ENCODE data around the gene CLEC5A.
"Not testable (repeated sequence)": the region's sequence is repeated elsewhere in the genome, so short reads cannot be mapped to it uniquely, and the experiment has no call there.

The CLEC5A gene

GRCh38 chr7:141946796-141947195, at the start of gene CLEC5A:
TSS of gene CLEC5A (minus strand) at chr7:141946974. CDS start at chr7:141946292, 682 bp downstream.
- FAIRE-seq (no peak), DNase-seq (ENCODE audit: insufficient read length, low spot score) (no peak)

- DNase-seq (ENCODE audit: insufficient read length, low spot score) = no peak
Measured at GRCh38 chr7:141993354-141993753, 46.6 kb upstream of the CLEC5A start.

GRCh38 chr7:141992688-141993087, 45.9 kb upstream of the CLEC5A start:
- FAIRE-seq = no peak
- no peak for DNase-seq (ENCODE audit: insufficient read length, low spot score)

More at GRCh38 chr7:141993354-141993753, 46.6 kb upstream of the CLEC5A start:
- no peak for FAIRE-seq

- FAIRE-seq (no peak), DNase-seq (ENCODE audit: insufficient read length, low spot score) (no peak)
Measured at GRCh38 chr7:141992156-141992555, 45.4 kb upstream of the CLEC5A start.

GRCh38 chr7:141991140-141991539, 44.4 kb upstream of the CLEC5A start:
- DNase-seq (ENCODE audit: insufficient read length, low spot score) (no peak), FAIRE-seq (no peak)

- DNase-seq (ENCODE audit: insufficient read length, low spot score) (no peak), FAIRE-seq (no peak)
Measured at GRCh38 chr7:141990011-141990725, 43.4 kb upstream of the CLEC5A start.

GRCh38 chr7:141987803-141988202, 41.0 kb upstream of the CLEC5A start:
- not testable (repeated sequence) for DNase-seq (ENCODE audit: insufficient read length, low spot score); FAIRE-seq

GRCh38 chr7:141986923-141987322, 40.1 kb upstream of the CLEC5A start:
- FAIRE-seq (no peak), DNase-seq (ENCODE audit: insufficient read length, low spot score) (no peak)

GRCh38 chr7:141985926-141986325, 39.2 kb upstream of the CLEC5A start:
- FAIRE-seq; DNase-seq (ENCODE audit: insufficient read length, low spot score): not testable (repeated sequence)

GRCh38 chr7:141979568-141979967, 32.8 kb upstream of the CLEC5A start:
- FAIRE-seq (no peak), DNase-seq (ENCODE audit: insufficient read length, low spot score) (no peak)

- no peak for DNase-seq (ENCODE audit: insufficient read length, low spot score)
- FAIRE-seq = no peak
Measured at GRCh38 chr7:141978351-141978750, 31.6 kb upstream of the CLEC5A start.

- DNase-seq (ENCODE audit: insufficient read length, low spot score) (no peak), FAIRE-seq (no peak)
Measured at GRCh38 chr7:141976524-141977245, 29.9 kb upstream of the CLEC5A start.

GRCh38 chr7:141975806-141976523, 29.2 kb upstream of the CLEC5A start:
- DNase-seq (ENCODE audit: insufficient read length, low spot score) = peak; percentile 59
- peak; percentile 58 for FAIRE-seq

- FAIRE-seq (no peak), DNase-seq (ENCODE audit: insufficient read length, low spot score) (no peak)
Measured at GRCh38 chr7:141974831-141975230, 28.1 kb upstream of the CLEC5A start.

- DNase-seq (ENCODE audit: insufficient read length, low spot score) (no peak), FAIRE-seq (no peak)
Measured at GRCh38 chr7:141973673-141974072, 26.9 kb upstream of the CLEC5A start, which contains the start of gene TAS2R38. TSS of gene TAS2R38 (minus strand) at chr7:141973773. CDS start at chr7:141973689, 84 bp downstream.

- FAIRE-seq = no peak
- no peak for DNase-seq (ENCODE audit: insufficient read length, low spot score)
Measured at GRCh38 chr7:141960687-141961422, 14.1 kb upstream of the CLEC5A start.

GRCh38 chr7:141956084-141956483, 9.3 kb upstream of the CLEC5A start:
- DNase-seq (ENCODE audit: insufficient read length, low spot score) = no peak

GRCh38 chr7:141954334-141954733, 7.6 kb upstream of the CLEC5A start:
- no peak for DNase-seq (ENCODE audit: insufficient read length, low spot score)
- no peak for FAIRE-seq

More at GRCh38 chr7:141956084-141956483, 9.3 kb upstream of the CLEC5A start:
- no peak for FAIRE-seq

- DNase-seq (ENCODE audit: insufficient read length, low spot score) (no peak), FAIRE-seq (no peak)
Measured at GRCh38 chr7:141952461-141952860, 5.7 kb upstream of the CLEC5A start.

GRCh38 chr7:141950806-141951205, 4.0 kb upstream of the CLEC5A start:
- FAIRE-seq (no peak), DNase-seq (ENCODE audit: insufficient read length, low spot score) (no peak)

GRCh38 chr7:141949911-141950310, 3.1 kb upstream of the CLEC5A start:
- DNase-seq (ENCODE audit: insufficient read length, low spot score) (no peak), FAIRE-seq (no peak)
